Duodenal mucosa (tissue), 2 donors: ENCODE results near the gene SMIM30.

Experiments used
- H3K27ac ChIP-seq: one replicate; pipeline ENCODE4 v1.7.0; 2013; ENCODE audit warnings: low read depth, low read length
- H3K27me3 ChIP-seq, 2 donors: one replicate each; pipeline ENCODE4 v1.7.0; 2013; ENCODE audit warnings: low read length in 2 of 2, control low read depth in 1 of 2; ENCODE audit not compliant: insufficient read depth in 2 of 2, control insufficient read depth in 1 of 2
- H3K36me3 ChIP-seq, 2 donors: one replicate each; pipeline ENCODE4 v1.7.0; 2013; ENCODE audit warnings: low read length in 2 of 2, control low read depth in 1 of 2; ENCODE audit not compliant: insufficient read depth in 2 of 2, control insufficient read depth in 1 of 2
- H3K4me1 ChIP-seq, 2 donors: one replicate each; pipeline ENCODE4 v1.7.0; 2013; ENCODE audit warnings: low read length in 2 of 2, control low read depth in 1 of 2; ENCODE audit not compliant: insufficient read depth in 2 of 2, control insufficient read depth in 1 of 2
- H3K4me3 ChIP-seq, 2 donors: one replicate each; pipeline ENCODE4 v1.7.0; 2013; ENCODE audit warnings: low read length in 2 of 2, low read depth in 1 of 2
- H3K9ac ChIP-seq, 2 donors: one replicate each; pipeline ENCODE4 v1.7.0; 2013; ENCODE audit warnings: low read length in 2 of 2, low read depth in 1 of 2
- H3K9me3 ChIP-seq, 2 donors: one replicate each; pipeline ENCODE4 v1.7.0; 2013; ENCODE audit warnings: low read length in 2 of 2, control low read depth in 1 of 2; ENCODE audit not compliant: control insufficient read depth in 1 of 2

Gene SMIM30

GRCh38 chr7:113085781-113086390, 32.5 kb downstream of the SMIM30 start:
- Histone ChIP-seq H3K27me3 (peaks cover 7 to 15% of the 10 kb centered on the region in 2 donors), H3K9ac (no peak overlapping the region), H3K36me3 (no peaks in the 10 kb centered on the region), H3K4me1 (peaks cover 4 to 7% of the 10 kb centered on the region in 2 donors), H3K4me3 (peak overlapping the region; percentile 6 to 7), H3K9me3 (no peaks in the 10 kb centered on the region), H3K27ac (no peak overlapping the region)

GRCh38 chr7:113084496-113085172, 33.7 kb downstream of the SMIM30 start:
- Histone ChIP-seq H3K9me3 (no peaks in the 10 kb centered on the region), H3K4me3 (no peak overlapping the region), H3K27ac (no peak overlapping the region)

GRCh38 chr7:113083816-113084495, 34.4 kb downstream of the SMIM30 start:
- Histone ChIP-seq H3K9ac (no peak overlapping the region), H3K27me3 (peaks cover 7 to 15% of the 10 kb centered on the region in 2 donors), H3K4me1 (peaks cover 4 to 7% of the 10 kb centered on the region in 2 donors), H3K4me3 (no peak overlapping the region), H3K9me3 (no peaks in the 10 kb centered on the region), H3K27ac (no peak overlapping the region), H3K36me3 (no peaks in the 10 kb centered on the region)

More at GRCh38 chr7:113084496-113085172, 33.7 kb downstream of the SMIM30 start:
- H3K36me3 ChIP-seq = no peaks in the 10 kb centered on the region
- peaks cover 7 to 15% of the 10 kb centered on the region in 2 donors for H3K27me3 ChIP-seq
- no peak overlapping the region for H3K9ac ChIP-seq
- peaks cover 4 to 7% of the 10 kb centered on the region in 2 donors for H3K4me1 ChIP-seq

- H3K9me3 ChIP-seq = no peaks in the 10 kb centered on the region
- no peak overlapping the region for H3K4me3 ChIP-seq
- peaks cover 4 to 7% of the 10 kb centered on the region in 2 donors for H3K4me1 ChIP-seq
- H3K27ac ChIP-seq = no peak overlapping the region
- H3K9ac ChIP-seq = no peak overlapping the region
- H3K27me3 ChIP-seq = peaks cover 7 to 15% of the 10 kb centered on the region in 2 donors
- H3K36me3 ChIP-seq = no peaks in the 10 kb centered on the region
Observed at GRCh38 chr7:113083132-113083815, 35.1 kb downstream of the SMIM30 start.

- Histone ChIP-seq H3K4me3 (no peak overlapping the region), H3K9ac (no peak overlapping the region), H3K9me3 (no peaks in the 10 kb centered on the region), H3K27ac (no peak overlapping the region), H3K27me3 (no peaks in the 10 kb centered on the region), H3K36me3 (no peaks in the 10 kb centered on the region), H3K4me1 (no peaks in the 10 kb centered on the region)
Observed at GRCh38 chr7:113078331-113078730, 40.0 kb downstream of the SMIM30 start.

GRCh38 chr7:113076703-113077102, 41.7 kb downstream of the SMIM30 start:
- no peaks in the 10 kb centered on the region for H3K4me1 ChIP-seq
- H3K9me3 ChIP-seq = no peaks in the 10 kb centered on the region
- no peak overlapping the region for H3K9ac ChIP-seq
- H3K27ac ChIP-seq = no peak overlapping the region
- H3K36me3 ChIP-seq = no peaks in the 10 kb centered on the region
- H3K4me3 ChIP-seq = no peak overlapping the region
- H3K27me3 ChIP-seq = no peaks in the 10 kb centered on the region

GRCh38 chr7:113071465-113071864, 46.9 kb downstream of the SMIM30 start:
- Histone ChIP-seq H3K9ac (no peak overlapping the region), H3K4me1 (no peaks in the 10 kb centered on the region), H3K36me3 (no peaks in the 10 kb centered on the region), H3K27ac (no peak overlapping the region), H3K9me3 (no peaks in the 10 kb centered on the region), H3K27me3 (no peaks in the 10 kb centered on the region), H3K4me3 (no peak overlapping the region)
